Measurements from ENCODE around the gene SPEF2.

GRCh38 chr5:35587419-35587818 is 30.2 kb upstream of the SPEF2 start:
- TF ChIP-seq CTCF (conservative IDR thresholded peaks at IDR 0.05), result no peak
- TF ChIP-seq ZFX (IDR thresholded peaks at IDR 0.05), result no peak

Data from C4-2B (cell line).